IPS-18a (cell line): Measurements from ENCODE around the gene WDR81.

Source experiments
- H3K27ac ChIP-seq: one replicate; pipeline ENCODE4 v1.5.1; 2013; ENCODE audit warnings: low read length
- H3K27me3 ChIP-seq: one replicate; pipeline ENCODE4 v1.6.1; 2013; ENCODE audit warnings: mild to moderate bottlenecking, low read length; ENCODE audit not compliant: control insufficient read depth, insufficient read depth
- H3K36me3 ChIP-seq: one replicate; pipeline ENCODE4 v1.6.1; 2013; ENCODE audit warnings: low read depth, low read length; ENCODE audit not compliant: control insufficient read depth
- H3K4me1 ChIP-seq: one replicate; pipeline ENCODE4 v1.6.1; 2013; ENCODE audit warnings: low read depth, low read length; ENCODE audit not compliant: control insufficient read depth
- H3K4me3 ChIP-seq: one replicate; pipeline ENCODE4 v1.5.1; 2013; ENCODE audit warnings: low read length
- H3K9ac ChIP-seq: one replicate; pipeline ENCODE4 v1.6.1; 2013; ENCODE audit warnings: mild to moderate bottlenecking, low read length, moderate library complexity
- H3K9me3 ChIP-seq: one replicate; pipeline ENCODE4 v1.6.1; 2013; ENCODE audit warnings: low read depth, low read length; ENCODE audit not compliant: control insufficient read depth

Gene WDR81

GRCh38 chr17:1779571-1780131 is 55.1 kb downstream of the WDR81 start:
- Histone ChIP-seq H3K27me3 (no peaks in the 10 kb centered on the region), H3K4me3 (no peak overlapping the region), H3K9me3 (no peaks in the 10 kb centered on the region), H3K9ac (no peak overlapping the region), H3K4me1 (no peaks in the 10 kb centered on the region), H3K36me3 (peaks cover 43% of the 10 kb centered on the region), H3K27ac (no peak overlapping the region)

- no peaks in the 10 kb centered on the region for H3K4me1 ChIP-seq
- H3K4me3 ChIP-seq, result no peak overlapping the region
- H3K36me3 ChIP-seq, result peaks cover 44% of the 10 kb centered on the region
- no peak overlapping the region for H3K9ac ChIP-seq
- H3K27me3 ChIP-seq, result no peaks in the 10 kb centered on the region
- H3K9me3 ChIP-seq, result no peaks in the 10 kb centered on the region
- H3K27ac ChIP-seq, result no peak overlapping the region
Observed at GRCh38 chr17:1782171-1782567, 57.7 kb downstream of the WDR81 start.

- Histone ChIP-seq H3K9ac (no peak overlapping the region), H3K9me3 (no peaks in the 10 kb centered on the region), H3K36me3 (peaks cover 44% of the 10 kb centered on the region), H3K4me1 (no peaks in the 10 kb centered on the region), H3K27ac (no peak overlapping the region), H3K4me3 (no peak overlapping the region), H3K27me3 (no peaks in the 10 kb centered on the region)
Observed at GRCh38 chr17:1783271-1783670, 58.8 kb downstream of the WDR81 start.

- no peaks in the 10 kb centered on the region for H3K27me3 ChIP-seq
- H3K4me1 ChIP-seq, result no peaks in the 10 kb centered on the region
- no peaks in the 10 kb centered on the region for H3K9me3 ChIP-seq
- H3K27ac ChIP-seq, result no peak overlapping the region
- H3K36me3 ChIP-seq, result peaks cover 39% of the 10 kb centered on the region
- H3K9ac ChIP-seq, result no peak overlapping the region
- no peak overlapping the region for H3K4me3 ChIP-seq
Observed at GRCh38 chr17:1783834-1784611, 59.5 kb downstream of the WDR81 start.

- H3K27me3 ChIP-seq, result no peaks in the 10 kb centered on the region
- peaks cover 39% of the 10 kb centered on the region for H3K36me3 ChIP-seq
- no peaks in the 10 kb centered on the region for H3K9me3 ChIP-seq
- no peak overlapping the region for H3K27ac ChIP-seq
- H3K4me1 ChIP-seq, result no peaks in the 10 kb centered on the region
- no peak overlapping the region for H3K4me3 ChIP-seq
- H3K9ac ChIP-seq, result no peak overlapping the region
Observed at GRCh38 chr17:1785930-1786329, 61.4 kb downstream of the WDR81 start.

GRCh38 chr17:1786708-1787107 is 62.2 kb downstream of the WDR81 start:
- Histone ChIP-seq H3K27me3 (no peaks in the 10 kb centered on the region), H3K9me3 (no peaks in the 10 kb centered on the region), H3K36me3 (peaks cover 32% of the 10 kb centered on the region), H3K27ac (no peak overlapping the region), H3K9ac (no peak overlapping the region), H3K4me3 (no peak overlapping the region), H3K4me1 (no peaks in the 10 kb centered on the region)

- H3K36me3 ChIP-seq, result peaks cover 25% of the 10 kb centered on the region
- H3K27me3 ChIP-seq, result no peaks in the 10 kb centered on the region
- no peak overlapping the region for H3K4me3 ChIP-seq
- no peak overlapping the region for H3K9ac ChIP-seq
- H3K4me1 ChIP-seq, result no peaks in the 10 kb centered on the region
- H3K9me3 ChIP-seq, result no peaks in the 10 kb centered on the region
- no peak overlapping the region for H3K27ac ChIP-seq
Observed at GRCh38 chr17:1787301-1787902, 62.9 kb downstream of the WDR81 start.
